Mucosa of descending colon (tissue), 3 donors: ENCODE data around the gene IAH1. TPM values are rescaled to one million over a fixed set of nuclear protein-coding genes. Genes with fewer than 3 reads are reported as not detected.

Experiments
- ATAC-seq: fragments of 200-7000 bp; cut with Tn5 transposase; one replicate; pipeline ENCODE4 v1.9.1; 2020; ENCODE audit warnings: mild to moderate bottlenecking, moderate library complexity
- DNase-seq, 3 donors: peaks; one replicate each; pipeline ENCODE4 v3.0.0-alpha.2; 2020
- H3K36me3 ChIP-seq: fragments of 200-600 bp; one replicate; pipeline ENCODE4 v1.8.0; 2021; ENCODE audit warnings: low read depth, mild to moderate bottlenecking
- H3K4me1 ChIP-seq: fragments of 200-600 bp; one replicate; pipeline ENCODE4 v1.8.0; 2021; ENCODE audit warnings: low read depth, mild to moderate bottlenecking
- H3K4me3 ChIP-seq: fragments of 200-600 bp; one replicate; pipeline ENCODE4 v1.8.0; 2021; ENCODE audit warnings: mild to moderate bottlenecking
- H3K9me3 ChIP-seq: fragments of 200-600 bp; one replicate; pipeline ENCODE4 v1.8.0; 2021; ENCODE audit warnings: mild to moderate bottlenecking
- CTCF ChIP-seq: fragments of 200-600 bp; IDR thresholded peaks from one replicate; pipeline ENCODE4 v1.8.0; 2022; ENCODE audit warnings: antibody characterized with exemption, mild to moderate bottlenecking
- intact Hi-C, 2 donors: fragments of 100-400 bp; cut with DNase I in 1 of 2; cut with micrococcal nuclease in 1 of 2; formaldehyde crosslinking; loops; one replicate each; pipeline versions ENCODE4 v1.11.0 to v1.11.1; 2022; cut with DNase I, micrococcal nuclease
- total RNA-seq, 3 donors: library from RNA; stranded (reverse); fragmentation: NEBNext Ultra II Directional in 2 of 3; extraction: Animal tissue kit (Norgen Biotek cat#: 25700) in 2 of 3; gene quantifications; one replicate each; pipeline versions ENCODE4 v1.2.1 to v1.2.4, GENCODE V29; 2021 to 2023
- donor health status: DM: no; HTN: no; CAD: no; lungs with moderate emphysema.
- donor health status: DM: no; HTN: no; CAD: no.
- donor health status: DM: no; HTN: yes; CAD: no.

Gene IAH1
- total RNA-seq, 3 donors from 2014 or later = 36.9 to 58.4 (median 49.3) TPM

- Histone ChIP-seq H3K9me3 (no peaks in the 10 kb centered on the region), H3K4me1 (no peaks in the 10 kb centered on the region), H3K36me3 (peaks cover 3% of the 10 kb centered on the region), H3K4me3 (no peak overlapping the region)
- intact Hi-C loops = no loop called here
- no peak for DNase-seq
- ATAC-seq = no peak
- TF ChIP-seq CTCF = no peak
Measured at GRCh38 chr2:9527995-9528787, 53.8 kb downstream of the IAH1 start.

GRCh38 chr2:9532421-9532820, 58.1 kb downstream of the IAH1 start:
- no peak for TF ChIP-seq CTCF
- Histone ChIP-seq H3K4me1 (no peaks in the 10 kb centered on the region), H3K36me3 (no peaks in the 10 kb centered on the region), H3K4me3 (no peak overlapping the region), H3K9me3 (no peaks in the 10 kb centered on the region)
- DNase-seq (no peak), ATAC-seq (no peak)
- intact Hi-C loops = no loop called here

- Histone ChIP-seq H3K4me1 (no peaks in the 10 kb centered on the region), H3K36me3 (no peaks in the 10 kb centered on the region), H3K4me3 (no peak overlapping the region), H3K9me3 (no peaks in the 10 kb centered on the region)
- DNase-seq (no peak), ATAC-seq (no peak)
- intact Hi-C loops = no loop called here
- TF ChIP-seq CTCF = no peak
Measured at GRCh38 chr2:9533663-9534062, 59.3 kb downstream of the IAH1 start.

GRCh38 chr2:9535177-9535576, 60.8 kb downstream of the IAH1 start:
- no peak for ATAC-seq
- no peaks in the 10 kb centered on the region for H3K36me3 ChIP-seq
- intact Hi-C loops = no loop called here
- no peak for DNase-seq
- H3K4me3 ChIP-seq = no peak overlapping the region
- no peaks in the 10 kb centered on the region for H3K9me3 ChIP-seq
- no peak for TF ChIP-seq CTCF
- no peaks in the 10 kb centered on the region for H3K4me1 ChIP-seq

GRCh38 chr2:9536504-9536903, 62.2 kb downstream of the IAH1 start:
- Histone ChIP-seq H3K36me3 (no peaks in the 10 kb centered on the region), H3K4me3 (no peak overlapping the region), H3K4me1 (no peaks in the 10 kb centered on the region), H3K9me3 (no peaks in the 10 kb centered on the region)
- no peak for TF ChIP-seq CTCF
- intact Hi-C loops = no loop called here
- DNase-seq (no peak), ATAC-seq (no peak)
